HG03520 (cell line): ENCODE data around the gene PHYHIPL.

Source experiments
- ATAC-seq: cut with Tn5 transposase; IDR thresholded peaks from one replicate; pipeline ENCODE4 v1.9.1; 2021; ENCODE audit warnings: mild to moderate bottlenecking, moderate library complexity; ENCODE audit not compliant: unreplicated experiment

Gene PHYHIPL

DNA sequence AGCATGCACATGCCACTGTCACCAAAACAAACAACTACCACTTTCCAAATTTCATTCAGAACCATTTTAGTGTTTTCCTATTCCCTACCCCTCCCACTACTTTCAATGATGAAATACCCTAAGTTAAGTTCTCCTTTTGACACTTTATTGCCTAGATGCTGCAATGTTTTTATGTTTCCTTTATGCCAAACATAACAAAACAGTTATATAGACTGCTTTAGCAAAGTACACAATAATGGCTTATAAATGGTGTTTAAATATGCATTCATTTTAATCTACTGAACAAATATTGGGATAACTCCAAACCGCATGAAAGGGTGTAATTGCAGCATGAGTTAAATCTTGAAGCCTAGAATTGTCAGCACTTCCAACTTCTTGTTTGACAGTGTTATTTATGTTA, 69.2 kb downstream of the PHYHIPL start:
- no peak for ATAC-seq

DNA sequence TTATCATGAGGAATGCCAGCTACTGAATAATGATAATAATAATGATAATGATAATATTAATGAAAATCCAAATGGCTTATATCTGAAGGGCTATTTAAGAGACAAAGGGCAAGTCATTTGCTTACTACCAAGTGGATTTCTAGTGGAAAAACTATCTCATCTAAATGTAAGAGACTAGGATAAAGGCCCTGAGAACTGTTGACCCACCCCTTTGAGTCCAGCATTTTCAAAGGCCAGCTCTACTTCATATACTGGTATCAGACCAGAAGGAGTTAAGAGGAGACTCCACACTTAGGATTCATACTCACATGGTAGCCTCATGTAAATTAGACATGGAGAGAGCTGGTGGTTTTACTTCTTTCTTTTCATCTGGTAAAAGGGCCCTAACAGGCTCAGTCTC, 76.0 kb downstream of the PHYHIPL start:
- ATAC-seq, result no peak

DNA sequence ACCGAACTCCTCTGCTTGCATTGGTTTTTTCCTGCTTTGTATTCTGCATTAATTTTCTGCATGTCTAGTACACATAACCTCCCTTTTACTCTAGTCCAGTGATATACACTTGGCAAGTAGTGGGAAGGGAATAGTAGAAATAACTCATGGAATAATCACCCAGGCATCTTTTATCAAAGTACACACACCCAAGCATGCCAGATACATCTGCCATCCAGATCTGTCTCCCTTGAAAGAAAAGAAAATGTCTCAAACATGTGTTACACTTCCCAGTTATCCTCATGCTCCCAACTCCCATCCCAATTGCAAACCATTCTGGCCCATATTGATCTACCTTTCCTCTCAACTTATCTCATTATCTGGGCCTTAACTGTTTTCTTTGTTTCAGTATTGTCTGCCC, 79.0 kb downstream of the PHYHIPL start:
- no peak for ATAC-seq

DNA sequence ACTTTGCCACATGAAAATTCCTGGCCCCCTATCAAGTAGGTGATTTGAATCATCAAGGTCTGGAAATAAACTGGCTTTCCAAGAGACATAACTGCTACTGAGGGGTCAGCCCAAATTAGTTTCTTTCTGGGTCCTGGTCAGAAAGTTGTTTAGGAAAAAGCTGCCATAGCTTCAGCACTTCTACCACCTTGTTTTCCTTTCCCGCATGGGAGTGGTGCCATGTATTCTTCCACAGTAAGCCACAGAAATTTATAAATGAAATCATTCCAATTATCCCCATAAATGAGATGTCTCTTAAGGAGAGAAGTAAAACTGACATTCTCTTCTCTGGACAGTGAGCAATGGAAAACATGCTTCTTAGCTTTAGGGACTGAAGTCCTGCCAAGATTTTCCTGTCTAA, 80.8 kb downstream of the PHYHIPL start:
- no peak for ATAC-seq

DNA sequence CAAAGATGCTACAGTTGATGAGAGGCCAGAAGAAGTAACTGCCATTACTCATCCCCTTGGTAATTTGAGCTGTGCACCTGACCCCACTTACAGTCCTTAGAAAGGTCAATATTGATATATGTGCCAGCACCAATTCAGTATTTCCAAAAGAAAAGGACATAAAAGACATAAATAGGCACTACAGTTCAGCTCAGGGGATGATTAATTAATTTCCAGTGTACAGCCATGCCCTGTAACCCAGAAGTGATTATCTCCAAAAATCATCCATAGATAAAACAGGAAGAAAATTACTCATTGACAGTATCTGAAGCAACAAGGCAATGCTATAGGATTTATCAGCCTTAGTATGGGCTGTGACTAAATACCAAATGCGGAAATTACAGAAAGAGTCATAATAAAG, 82.4 kb downstream of the PHYHIPL start:
- ATAC-seq, result no peak

DNA sequence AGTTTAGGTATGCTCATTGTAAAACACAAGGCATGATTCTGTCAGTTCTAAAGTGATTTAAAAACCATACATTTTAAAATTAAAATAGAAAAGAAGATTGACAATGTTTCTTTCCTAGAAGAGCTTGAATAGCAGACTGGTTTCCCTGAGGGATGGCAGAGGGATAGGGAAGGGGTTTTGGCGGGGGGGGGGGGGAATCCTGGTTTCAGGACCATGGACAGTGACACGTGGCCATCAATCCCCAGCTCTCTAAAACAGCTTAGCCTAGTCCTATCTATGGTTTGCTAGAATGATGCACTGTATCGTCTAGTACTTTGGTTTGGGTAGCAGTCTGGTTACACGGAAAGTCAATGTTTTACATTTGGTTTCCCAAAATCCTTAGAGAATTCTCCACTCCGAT, 88.7 kb downstream of the PHYHIPL start:
- no peak for ATAC-seq

DNA sequence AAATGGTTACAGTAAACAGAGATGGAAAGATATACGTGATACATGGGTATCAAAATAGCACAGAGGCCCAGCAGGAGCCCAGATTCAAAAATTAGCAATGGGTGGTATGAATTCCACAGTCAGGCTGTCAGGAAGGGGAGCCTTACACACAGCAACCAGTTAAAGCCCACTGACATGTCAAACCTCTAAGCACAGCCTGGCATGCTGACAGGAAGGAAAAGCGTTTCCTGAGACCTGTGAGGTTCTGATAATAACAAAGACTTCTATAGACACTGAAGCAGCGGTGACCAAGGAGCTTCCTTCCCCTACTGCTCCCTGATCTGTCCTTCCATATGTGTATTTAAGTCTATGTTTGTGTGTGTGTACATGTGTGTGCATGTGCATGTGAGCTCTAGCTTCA, 89.9 kb downstream of the PHYHIPL start:
- ATAC-seq, result no peak

DNA sequence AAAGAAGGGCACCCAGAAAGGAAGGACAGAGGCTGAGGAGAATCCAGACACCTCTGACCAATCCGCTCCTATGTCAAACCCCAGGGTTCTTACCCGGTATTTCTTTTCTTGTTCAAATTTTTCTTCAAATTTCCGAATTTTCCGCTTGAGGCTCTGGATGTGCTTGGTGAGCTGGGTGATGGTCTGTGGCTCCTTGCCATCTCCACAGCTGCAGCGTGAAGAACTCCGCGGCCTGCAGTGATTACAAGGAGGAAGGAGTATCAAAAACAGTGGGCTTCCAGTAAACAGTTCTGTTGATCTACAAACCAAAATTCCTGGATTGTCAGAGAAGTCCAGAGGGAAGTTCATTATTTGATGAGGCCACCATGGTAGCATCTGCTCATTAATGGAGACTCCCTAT, 92.0 kb downstream of the PHYHIPL start:
- ATAC-seq, result no peak

DNA sequence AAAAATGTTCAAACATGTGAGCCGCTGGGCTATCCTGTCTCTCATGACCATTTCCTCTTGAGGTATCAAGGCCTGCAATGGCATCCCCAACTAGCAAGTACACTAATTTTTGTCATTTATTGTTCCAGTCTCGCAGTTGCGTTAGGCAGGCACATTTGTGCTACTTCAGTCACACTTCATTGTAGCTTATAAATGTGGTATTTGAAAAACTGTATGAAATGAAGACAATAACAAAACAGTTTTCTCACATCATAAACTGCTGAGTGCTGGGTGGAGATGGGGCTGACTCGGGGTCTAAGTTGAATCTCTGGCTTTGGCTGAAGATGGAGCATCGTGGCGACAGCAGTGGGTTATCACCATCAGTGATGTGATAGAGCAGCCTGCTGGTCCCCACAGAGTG, 93.2 kb downstream of the PHYHIPL start:
- no peak for ATAC-seq

DNA sequence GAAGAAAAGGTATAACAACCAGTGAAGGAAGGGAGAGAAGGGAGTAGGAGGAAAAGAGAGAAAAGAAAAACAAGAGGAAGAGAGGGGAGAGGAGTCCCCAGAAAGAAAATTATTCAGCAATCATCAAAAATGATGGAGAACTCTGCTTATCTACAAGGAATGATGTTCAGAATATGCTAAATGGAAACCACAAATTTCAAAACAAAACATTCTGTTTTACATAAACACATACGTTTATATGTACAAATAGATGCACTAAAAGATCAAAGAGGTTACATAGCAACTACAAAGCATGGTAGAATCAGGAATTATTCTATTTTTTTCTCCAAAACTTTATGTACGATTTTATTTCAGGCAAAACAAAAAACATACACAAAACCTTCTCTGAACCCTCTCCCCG, 94.0 kb downstream of the PHYHIPL start:
- no peak for ATAC-seq

DNA sequence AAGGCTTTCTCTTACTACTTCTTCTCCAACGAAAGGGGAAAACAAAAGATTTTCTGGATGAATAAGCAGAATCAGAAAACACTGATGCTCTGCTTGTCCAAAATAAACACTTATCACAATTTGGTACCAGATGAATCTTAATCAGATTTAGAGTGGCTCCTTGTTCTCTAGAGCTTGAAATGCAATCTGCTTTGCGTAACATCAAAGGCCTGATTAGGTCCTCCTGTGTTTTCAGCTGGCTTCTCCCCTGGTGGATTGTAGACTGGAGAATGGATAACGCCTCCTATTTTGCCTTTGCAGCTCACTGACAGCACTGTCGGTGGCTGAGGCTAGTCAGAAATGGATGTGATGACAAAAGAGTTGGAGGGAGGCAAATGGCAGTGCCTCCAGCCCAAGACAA, 94.7 kb downstream of the PHYHIPL start:
- no peak for ATAC-seq

DNA sequence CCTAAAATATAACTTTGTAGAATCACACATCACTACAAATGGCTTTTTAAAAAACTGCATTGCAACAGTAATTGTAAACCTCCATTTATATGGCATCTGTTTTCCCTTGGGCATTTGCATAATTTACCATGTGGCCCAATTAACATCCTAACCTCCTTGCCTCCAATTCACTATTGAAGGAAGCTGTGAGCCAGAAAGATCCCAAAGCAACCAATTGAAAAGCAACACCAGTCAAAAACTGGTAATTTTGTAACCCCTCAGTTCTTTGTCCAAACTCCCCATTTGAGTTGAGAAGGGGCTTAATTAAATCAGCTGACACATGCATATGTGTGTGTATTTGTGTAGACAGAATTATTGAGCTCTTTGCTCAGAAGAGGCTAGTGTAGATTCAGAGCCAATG, 95.6 kb downstream of the PHYHIPL start:
- ATAC-seq, result no peak

DNA sequence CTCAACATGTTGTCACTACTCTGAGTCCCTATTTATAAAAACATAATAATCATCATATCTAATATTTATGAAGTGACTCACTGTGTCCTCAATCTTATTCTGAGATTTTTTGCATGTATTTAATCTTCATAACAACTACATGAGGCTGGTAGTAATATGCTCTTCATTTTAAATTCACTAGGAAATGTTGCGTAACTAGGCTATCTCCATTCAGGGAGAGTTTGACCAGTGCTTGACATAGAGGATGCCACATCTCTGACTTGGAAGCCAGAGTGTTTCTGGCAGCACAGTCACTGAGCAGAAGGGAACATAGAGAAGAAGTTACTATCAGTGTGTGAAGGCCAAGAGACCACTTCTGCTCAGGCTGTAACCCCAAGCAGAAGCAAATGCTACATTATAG, 97.0 kb downstream of the PHYHIPL start:
- no peak for ATAC-seq

DNA sequence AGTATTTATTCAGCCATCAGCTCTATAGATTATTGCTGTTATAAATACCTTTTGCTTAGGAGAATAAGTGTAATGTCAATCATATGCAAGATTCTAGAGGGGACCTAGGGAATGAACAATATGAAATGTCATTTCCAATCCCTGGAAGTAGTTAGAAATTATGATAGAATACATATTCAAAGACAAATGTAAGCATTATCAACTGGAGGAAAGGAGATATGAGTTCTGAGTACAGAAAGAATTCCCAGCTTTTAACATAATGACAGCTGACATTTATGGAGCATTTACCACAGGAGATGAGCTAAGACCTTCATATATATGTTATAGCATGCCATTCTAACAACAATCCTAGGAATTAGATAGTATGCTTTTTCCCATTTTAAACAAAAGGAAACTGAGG, 99.7 kb downstream of the PHYHIPL start:
- no peak for ATAC-seq

DNA sequence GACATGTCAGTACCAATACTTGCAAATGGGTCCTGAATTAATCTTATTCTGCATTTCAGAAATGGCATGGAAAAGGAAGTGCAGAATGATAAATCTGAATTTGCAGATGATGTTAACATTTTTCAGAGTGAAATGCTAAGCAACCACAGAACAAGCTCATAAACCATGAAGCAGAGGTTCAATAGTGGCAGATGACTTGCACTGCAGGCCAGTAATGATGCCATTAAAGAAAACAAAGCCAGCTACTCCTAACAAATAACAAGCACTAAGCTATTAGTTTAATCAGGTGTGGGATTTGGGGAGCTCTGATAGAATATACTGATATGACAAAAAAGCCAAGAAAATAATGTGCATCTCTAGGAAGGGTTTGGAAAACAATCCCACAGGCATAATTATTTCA, 100.5 kb downstream of the PHYHIPL start:
- ATAC-seq, result no peak

DNA sequence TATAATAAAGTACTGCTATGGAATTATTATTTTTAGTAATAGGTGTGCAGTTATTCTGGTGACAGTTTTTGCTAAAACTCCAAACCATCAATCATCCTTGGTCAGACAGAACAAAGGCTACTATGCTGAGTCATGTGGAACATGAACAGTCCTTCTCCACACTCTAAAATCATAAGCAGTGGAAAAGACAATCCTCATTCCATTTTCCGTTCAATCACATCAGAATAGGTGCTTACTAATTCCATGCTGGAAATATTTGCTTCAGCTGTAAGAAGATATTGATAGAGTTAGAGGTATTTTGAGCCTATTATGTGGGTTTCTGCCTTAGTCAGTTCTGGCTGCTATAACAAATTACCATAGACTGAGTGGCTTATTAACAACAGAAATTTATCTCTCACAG, 103.0 kb downstream of the PHYHIPL start:
- ATAC-seq, result no peak

DNA sequence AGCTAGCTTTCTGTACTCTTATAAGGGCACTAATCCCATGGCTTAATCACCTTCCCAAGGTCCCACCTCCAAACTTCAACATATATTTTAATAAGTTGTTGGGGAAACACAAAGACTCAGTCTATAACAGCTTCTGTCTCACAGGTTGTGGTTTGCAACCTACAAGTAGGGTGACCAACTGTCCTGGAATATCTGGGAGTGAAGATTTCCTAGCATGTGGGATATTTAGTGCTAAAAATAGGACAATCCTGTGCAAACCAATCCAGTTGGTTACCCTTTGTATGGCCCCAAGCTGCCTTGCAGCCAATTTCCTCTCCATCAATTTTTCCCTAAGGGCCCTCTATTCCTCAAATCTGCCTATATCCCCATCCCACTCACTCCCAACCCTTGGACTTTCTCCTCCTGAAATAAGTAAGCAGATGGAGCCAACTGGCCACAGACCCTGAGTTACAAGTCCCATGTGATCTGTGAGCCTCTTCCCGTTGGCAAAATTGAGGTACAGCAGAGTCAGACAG, 103.6 kb downstream of the PHYHIPL start:
- no peak for ATAC-seq

DNA sequence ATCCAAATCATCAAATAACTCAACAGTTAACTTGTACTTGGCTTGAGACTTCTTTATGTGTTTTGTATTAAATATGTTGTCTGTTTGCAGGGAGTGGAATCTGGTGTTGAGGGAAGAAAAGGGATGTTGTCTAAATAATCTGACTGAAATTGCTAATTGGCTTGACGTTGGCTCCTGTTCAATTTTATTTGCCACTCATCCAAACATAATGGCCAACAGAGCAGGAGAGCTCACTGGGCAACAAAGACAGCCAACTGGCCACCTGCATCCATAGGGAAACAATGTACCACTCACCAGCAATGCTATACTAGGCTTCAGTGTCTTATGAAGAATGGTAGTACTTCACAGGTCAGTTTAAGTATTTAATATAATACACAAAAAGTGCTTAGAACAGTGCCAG, 105.4 kb downstream of the PHYHIPL start:
- ATAC-seq, result no peak

DNA sequence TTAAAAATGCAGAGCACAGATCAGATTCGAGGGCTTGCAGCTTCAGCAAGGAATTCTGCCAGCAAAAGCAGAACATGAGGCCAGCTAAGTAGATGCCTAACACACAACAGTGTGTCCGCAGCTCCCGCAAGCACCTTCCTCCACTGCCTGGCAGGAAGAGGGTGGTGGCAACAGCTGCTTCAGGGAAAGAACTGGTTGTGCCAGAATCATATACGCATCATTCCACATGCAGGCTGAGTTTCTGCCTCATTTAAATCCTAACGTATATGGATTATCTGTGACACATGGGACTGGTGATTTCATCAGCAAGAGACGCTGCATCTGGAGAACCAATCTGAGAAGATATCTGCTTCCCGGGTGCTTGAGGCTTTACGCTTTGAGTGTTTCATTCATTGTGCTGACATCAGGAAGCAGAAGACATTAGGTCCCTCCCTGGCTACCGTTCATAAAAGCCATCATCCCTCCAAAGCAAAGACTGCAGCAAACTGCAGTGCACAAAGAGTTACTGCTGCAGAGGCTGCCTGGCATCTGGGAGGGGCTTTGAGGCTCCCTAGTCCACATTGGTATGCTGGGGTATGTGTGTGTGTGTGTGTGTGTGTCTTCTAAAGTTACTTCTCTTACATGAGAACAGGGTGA, 107.1 kb downstream of the PHYHIPL start:
- no peak for ATAC-seq

DNA sequence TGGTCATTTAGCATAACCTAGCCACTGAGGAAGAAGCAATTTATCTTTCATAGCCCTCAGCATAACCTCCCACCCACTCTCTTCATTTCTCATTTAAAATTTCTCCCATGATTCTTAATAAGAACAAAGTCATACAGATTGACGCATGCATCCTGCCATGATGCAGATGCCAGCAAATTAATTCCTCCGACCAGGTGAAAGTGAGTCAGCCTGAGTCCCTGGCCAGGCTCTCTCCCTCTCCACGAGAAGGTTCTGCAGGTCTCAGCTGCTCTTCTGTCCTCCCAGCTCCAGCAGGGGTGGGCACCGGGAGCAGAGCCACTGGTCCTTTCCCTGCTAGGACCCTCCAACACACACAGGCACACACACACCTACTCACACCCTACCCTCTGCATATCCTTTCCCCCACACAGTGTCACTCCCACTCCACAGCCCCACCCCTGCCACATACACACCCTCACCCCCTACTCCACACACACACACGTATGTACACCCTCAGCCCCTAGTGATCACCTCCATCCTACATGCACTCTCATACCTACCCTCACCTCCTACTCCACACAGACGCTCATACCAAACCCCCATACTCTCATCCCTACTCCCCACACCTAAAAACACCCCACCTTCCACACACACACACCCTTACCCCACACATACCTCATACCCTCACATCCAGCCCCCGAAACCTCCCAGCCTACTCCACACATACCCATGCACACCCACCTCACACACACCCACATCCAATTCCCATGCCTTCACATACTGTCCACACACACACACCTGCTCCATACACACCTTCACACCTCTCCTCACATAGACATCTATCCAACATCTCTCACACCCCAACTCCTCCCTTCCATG, 107.9 kb downstream of the PHYHIPL start:
- no peak for ATAC-seq

DNA sequence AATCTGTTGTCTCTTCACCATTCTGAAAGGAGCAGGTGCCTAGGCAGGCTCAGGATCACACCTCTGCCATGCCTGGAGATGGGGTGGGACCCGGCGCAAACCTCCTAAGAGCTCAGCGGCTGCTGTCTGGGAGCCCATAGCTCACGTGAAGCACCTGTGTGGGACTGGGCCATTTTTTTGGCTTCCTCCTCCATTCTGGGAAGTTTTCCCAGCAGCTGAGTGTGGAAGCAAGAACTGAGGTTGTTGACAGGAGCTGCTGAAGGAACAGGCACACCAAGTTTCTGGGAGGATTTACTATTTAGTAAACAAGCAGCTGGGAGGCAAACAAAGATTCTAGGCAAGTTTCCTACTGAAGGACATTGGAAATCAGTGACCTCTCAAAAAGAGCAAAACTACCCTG, 108.6 kb downstream of the PHYHIPL start:
- ATAC-seq, result no peak

DNA sequence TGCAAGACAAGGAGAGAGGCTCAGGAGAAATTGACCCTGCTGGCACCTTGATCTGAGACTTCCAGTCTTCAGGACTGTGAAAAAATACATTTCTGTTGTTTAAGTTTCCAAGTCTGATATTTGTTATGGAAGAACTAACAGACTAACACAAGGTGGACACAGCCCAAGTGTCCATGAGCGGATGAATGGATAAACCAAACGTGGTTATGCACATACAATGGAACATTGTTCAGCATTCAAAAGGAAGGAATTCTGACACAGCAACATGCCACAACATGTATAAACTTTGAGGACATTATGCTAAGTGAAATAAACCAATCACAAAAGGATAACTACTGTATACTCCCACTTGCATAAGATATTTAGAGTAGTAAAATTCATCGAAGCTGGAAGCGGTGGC, 109.4 kb downstream of the PHYHIPL start:
- no peak for ATAC-seq
